Spleen (tissue), 11 donors: Measurements from ENCODE around the gene C6orf141. TPM values are rescaled to one million over a fixed set of nuclear protein-coding genes. Genes with fewer than 3 reads are reported as not detected.

Experiments used
- DNase-seq: peaks from one replicate; pipeline ENCODE4 v3.0.0-alpha.2; 2020
- H3K27ac ChIP-seq, 8 donors: fragments of 200-600 bp; sonication (generic) in 7 of 8; 1 replicate in 4 of 8; 2 replicates in 4 of 8; pipeline versions ENCODE4 v1.5.0 to v1.8.0; 2016 to 2021; ENCODE audit warnings: inconsistent platforms in 4 of 8, mild to moderate bottlenecking in 4 of 8, moderate library complexity in 1 of 8
- H3K27me3 ChIP-seq, 7 donors: fragments of 200-600 bp; sonication (generic) in 6 of 7; replicated peaks in 1 of 7; 1 replicate in 4 of 7; 2 replicates in 3 of 7; pipeline versions ENCODE4 v1.5.0 to v1.8.0; 2016 to 2021; ENCODE audit warnings: inconsistent platforms in 3 of 7, mild to moderate bottlenecking in 1 of 7
- H3K36me3 ChIP-seq, 6 donors: fragments of 200-600 bp; sonication (generic) in 5 of 6; 1 replicate in 4 of 6; 2 replicates in 2 of 6; pipeline versions ENCODE4 v1.5.0 to v1.8.0; 2016 to 2021; ENCODE audit warnings: inconsistent platforms in 2 of 6
- H3K4me1 ChIP-seq, 6 donors: fragments of 200-600 bp; sonication (generic) in 5 of 6; 1 replicate in 3 of 6; 2 replicates in 3 of 6; pipeline versions ENCODE4 v1.5.0 to v1.8.0; 2016 to 2021; ENCODE audit warnings: inconsistent platforms in 3 of 6
- H3K4me3 ChIP-seq, 8 donors: fragments of 200-600 bp; sonication (generic) in 7 of 8; 1 replicate in 4 of 8; 2 replicates in 4 of 8; pipeline versions ENCODE4 v1.5.0 to v1.8.0; 2016 to 2021; ENCODE audit warnings: inconsistent platforms in 4 of 8, mild to moderate bottlenecking in 4 of 8, moderate library complexity in 2 of 8
- H3K9me3 ChIP-seq, 8 donors: fragments of 200-600 bp; sonication (generic) in 7 of 8; 1 replicate in 4 of 8; 2 replicates in 4 of 8; pipeline versions ENCODE4 v1.5.0 to v1.8.0; 2016 to 2021; ENCODE audit warnings: inconsistent platforms in 4 of 8
- POLR2A ChIP-seq, 3 donors: fragments of 450-650 bp; IDR thresholded peaks; one replicate each; pipeline ENCODE4 v1.5.1; 2017; ENCODE audit warnings: antibody characterized with exemption in 3 of 3, mild to moderate bottlenecking in 1 of 3
- POLR2AphosphoS5 ChIP-seq, 3 donors: sonication (generic); formaldehyde crosslinking; IDR thresholded peaks; one replicate each; pipeline ENCODE4 v1.5.1; 2017; ENCODE audit warnings: antibody characterized with exemption in 3 of 3
- WGBS, 5 donors: extraction: QIAGEN DNeasy Blood & Tissue Kit in 3 of 5; methylation state at CpG; one replicate each; pipeline versions ENCODE4 v1.1.5 to v1.1.7; 2013 to 2018; 5-methylcytosine and 5-hydroxymethylcytosine counted together
- intact Hi-C: fragments of 100-400 bp; cut with DNase I; formaldehyde crosslinking; loops from one replicate; pipeline ENCODE4 v1.15.0; 2023; ENCODE audit warnings: low total_unique reads
- polyA plus RNA-seq, 3 donors: library from polyadenylated mRNA; stranded (reverse); fragments of 200-250 nt; gene quantifications; one replicate each; pipeline ENCODE4 v1.2.1, GENCODE V29; 2013
- total RNA-seq, 7 donors: library from RNA; depleted of rRNA in 3 of 7; stranded (reverse); fragments of >200 nt in 3 of 7; fragmentation: NEBNext Ultra II Directional in 4 of 7; extraction: Animal tissue kit (Norgen Biotek cat#: 25700) in 4 of 7; gene quantifications; one replicate each; pipeline versions ENCODE4 v1.1.0 to v1.2.1, GENCODE V29; 2016 to 2021
- TF ChIP-seq, protein P1 (sequence below), 11 experiments: fragments of 200-600 bp in 7 of 11; fragments of 450-650 bp in 4 of 11; sonication (generic) in 4 of 11; IDR thresholded peaks in 8 of 11; conservative IDR thresholded peaks in 3 of 11; 1 replicate in 7 of 11; 2 replicates in 4 of 11; pipeline versions ENCODE4 v1.4.0 to v1.8.0; 2016 to 2021; ENCODE audit warnings: antibody characterized with exemption in 11 of 11, inconsistent platforms in 4 of 11, mild to moderate bottlenecking in 1 of 11
- donor health status: healthy with polysubstance abuse.
- donor health status: DM: no; HTN: no; CAD: no; lungs with moderate emphysema.
- donor health status: DM: no; HTN: no; CAD: no.
- donor health status: Bipolar disorder and iron deficiency.
- donor health status: healthy.
- donor health status: DM: no; HTN: no; CAD: no.
- donor health status: DM: yes; HTN: yes; CAD: no.

The C6orf141 gene
- total and polyA plus RNA-seq, 10 donors = 0.12 TPM; not detected in 9

DNA sequence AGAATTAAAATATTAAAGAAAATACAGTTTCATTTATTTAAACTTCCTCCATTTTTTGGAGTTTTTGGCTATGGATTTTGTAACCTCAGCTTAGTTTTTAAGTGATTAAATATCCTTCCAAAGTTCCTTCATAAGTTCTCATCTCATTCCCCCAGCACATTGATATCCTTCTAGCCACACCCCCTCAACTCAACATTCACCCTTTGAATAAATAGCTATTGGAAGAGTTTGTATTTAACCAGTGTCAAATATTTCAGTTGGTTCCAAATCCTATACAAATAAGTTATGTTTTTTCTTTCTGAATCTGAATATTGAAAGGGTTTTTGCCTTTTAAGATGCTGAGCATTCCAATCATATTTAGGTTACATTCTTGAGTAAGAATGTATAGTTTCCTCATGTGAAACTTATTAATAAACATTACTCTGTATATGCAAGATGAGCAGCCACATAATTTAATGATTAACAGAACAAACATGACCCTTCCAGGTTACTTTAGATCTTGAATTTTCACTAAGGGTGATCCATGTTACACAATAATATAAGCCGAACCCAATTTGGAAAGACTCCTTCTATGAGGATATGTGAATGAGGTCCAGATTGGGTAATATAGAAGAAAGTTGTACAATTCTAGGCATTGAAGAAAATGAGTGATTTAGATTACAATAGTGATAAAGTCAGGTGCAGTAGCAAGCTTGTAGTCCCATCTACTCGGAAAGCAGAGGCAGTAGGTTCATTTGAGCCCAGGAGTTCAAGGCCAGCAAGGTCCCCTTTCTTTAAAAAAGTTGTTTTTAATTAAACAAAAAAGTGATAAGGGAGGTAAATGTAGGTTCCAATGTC, 37.1 kb upstream of the C6orf141 start:
- 70 to 84% (median 75%) methylated on average over 2 of the region's 2 CpGs for WGBS, 5 donors
- Histone ChIP-seq H3K27me3 (peaks cover 0 to 15% (median 0%) of the 10 kb centered on the region in 7 donors), H3K9me3 (peaks cover 0 to 4% (median 0%) of the 10 kb centered on the region in 8 donors), H3K4me1 (no peaks in the 10 kb centered on the region), H3K36me3 (no peaks in the 10 kb centered on the region), H3K4me3 (no peak overlapping the region), H3K27ac (no peak overlapping the region)
- TF ChIP-seq POLR2A (IDR thresholded peaks at IDR 0.05) = no peak
- TF ChIP-seq, protein P1, sequence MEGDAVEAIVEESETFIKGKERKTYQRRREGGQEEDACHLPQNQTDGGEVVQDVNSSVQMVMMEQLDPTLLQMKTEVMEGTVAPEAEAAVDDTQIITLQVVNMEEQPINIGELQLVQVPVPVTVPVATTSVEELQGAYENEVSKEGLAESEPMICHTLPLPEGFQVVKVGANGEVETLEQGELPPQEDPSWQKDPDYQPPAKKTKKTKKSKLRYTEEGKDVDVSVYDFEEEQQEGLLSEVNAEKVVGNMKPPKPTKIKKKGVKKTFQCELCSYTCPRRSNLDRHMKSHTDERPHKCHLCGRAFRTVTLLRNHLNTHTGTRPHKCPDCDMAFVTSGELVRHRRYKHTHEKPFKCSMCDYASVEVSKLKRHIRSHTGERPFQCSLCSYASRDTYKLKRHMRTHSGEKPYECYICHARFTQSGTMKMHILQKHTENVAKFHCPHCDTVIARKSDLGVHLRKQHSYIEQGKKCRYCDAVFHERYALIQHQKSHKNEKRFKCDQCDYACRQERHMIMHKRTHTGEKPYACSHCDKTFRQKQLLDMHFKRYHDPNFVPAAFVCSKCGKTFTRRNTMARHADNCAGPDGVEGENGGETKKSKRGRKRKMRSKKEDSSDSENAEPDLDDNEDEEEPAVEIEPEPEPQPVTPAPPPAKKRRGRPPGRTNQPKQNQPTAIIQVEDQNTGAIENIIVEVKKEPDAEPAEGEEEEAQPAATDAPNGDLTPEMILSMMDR (IDR thresholded peaks at IDR 0.05 in 8 of 11, conservative IDR thresholded peaks at IDR 0.05 in 3 of 11) = no peak
- no peak for TF ChIP-seq POLR2AphosphoS5 (IDR thresholded peaks at IDR 0.05)
- DNase-seq = no peak
- intact Hi-C loops = no loop called here

DNA sequence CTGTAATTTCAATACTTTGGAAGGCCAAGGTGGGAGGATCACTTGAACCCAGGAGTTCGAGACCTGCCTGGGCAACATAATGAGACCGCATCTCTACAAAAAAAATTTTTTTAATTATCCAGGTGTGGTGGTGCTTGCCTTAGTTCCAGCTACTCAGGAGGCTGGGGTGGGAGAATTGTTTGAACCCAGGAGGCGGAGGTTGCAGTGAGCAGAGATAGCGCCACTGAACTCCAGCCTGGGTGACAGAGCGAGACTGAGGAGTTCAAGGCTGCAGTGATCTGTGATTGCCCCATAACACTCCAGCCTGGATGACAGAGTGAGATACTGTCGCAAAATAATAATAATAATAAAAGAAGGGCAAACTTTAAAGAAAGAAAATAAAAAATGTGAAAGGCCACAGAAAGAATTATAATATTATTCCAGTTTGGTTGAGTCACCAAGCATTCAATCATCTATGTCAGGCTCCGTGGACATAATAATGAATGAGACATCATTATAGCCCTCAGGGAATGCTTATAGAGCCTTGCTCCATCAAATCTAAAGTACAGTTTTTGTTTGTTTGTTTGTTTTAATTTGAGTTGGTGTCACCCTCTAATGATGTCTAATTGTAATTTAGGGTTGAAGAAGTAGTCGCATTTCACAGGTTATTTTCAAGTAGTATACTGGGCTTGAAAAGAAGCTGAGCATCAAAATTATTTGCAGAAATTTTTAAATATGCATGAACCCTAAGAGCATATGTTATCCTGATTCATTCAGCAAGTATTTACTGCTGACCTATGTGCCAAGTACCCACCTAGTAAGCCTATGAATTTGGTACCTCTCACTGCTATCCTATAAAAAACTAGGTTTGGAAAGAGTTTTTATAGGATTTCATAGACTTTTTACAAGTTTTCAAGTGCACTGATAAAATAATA, 35.6 kb upstream of the C6orf141 start:
- no peaks in the 10 kb centered on the region for H3K4me1 ChIP-seq
- intact Hi-C loops = no loop called here
- DNase-seq = no peak
- no peaks in the 10 kb centered on the region for H3K36me3 ChIP-seq
- 69 to 76% (median 75%) methylated on average over 8 of the region's 8 CpGs for WGBS, 5 donors
- H3K9me3 ChIP-seq = no peaks in the 10 kb centered on the region
- no peak overlapping the region for H3K27ac ChIP-seq
- peaks cover 0 to 11% (median 0%) of the 10 kb centered on the region in 7 donors for H3K27me3 ChIP-seq
- H3K4me3 ChIP-seq = no peak overlapping the region
- TF ChIP-seq, protein P1 (IDR thresholded peaks at IDR 0.05 in 8 of 11, conservative IDR thresholded peaks at IDR 0.05 in 3 of 11) = no peak
- TF ChIP-seq POLR2AphosphoS5 (IDR thresholded peaks at IDR 0.05) = no peak
- no peak for TF ChIP-seq POLR2A (IDR thresholded peaks at IDR 0.05)

DNA sequence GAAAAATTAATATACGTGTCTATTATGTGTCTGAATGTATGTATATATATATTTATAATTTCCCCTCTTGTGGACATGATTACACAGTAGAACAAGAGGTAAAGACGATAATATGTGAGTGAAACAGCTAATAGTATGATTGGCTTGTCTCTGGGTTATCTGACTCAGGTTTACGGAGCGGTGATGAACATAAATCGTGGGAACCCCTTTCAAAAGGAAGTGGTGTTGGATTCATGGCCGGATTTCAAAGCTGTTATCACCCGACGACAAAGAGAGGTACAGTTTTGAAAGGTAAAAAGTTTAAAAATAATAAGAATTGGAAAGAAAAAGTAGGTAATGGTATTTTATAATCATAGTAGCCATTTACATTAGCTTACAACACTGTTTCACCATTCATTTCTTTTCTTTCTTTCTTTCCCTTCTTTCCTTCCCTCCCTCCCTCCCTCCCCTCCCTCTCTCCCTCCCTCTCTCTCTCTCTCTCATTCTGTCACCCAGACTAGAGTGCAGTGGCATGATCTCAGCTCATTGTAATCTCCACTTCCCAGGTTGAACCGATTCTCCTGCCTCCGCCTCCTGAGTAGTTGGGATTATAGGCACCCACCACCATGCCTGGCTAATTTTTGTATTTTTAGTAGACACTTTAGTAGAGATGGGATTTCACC, 34.9 kb upstream of the C6orf141 start:
- Histone ChIP-seq H3K27me3 (peaks cover 0 to 11% (median 0%) of the 10 kb centered on the region in 7 donors), H3K4me1 (no peaks in the 10 kb centered on the region), H3K4me3 (no peak overlapping the region), H3K27ac (no peak overlapping the region), H3K36me3 (no peaks in the 10 kb centered on the region), H3K9me3 (no peaks in the 10 kb centered on the region)
- DNase-seq = no peak
- intact Hi-C loops = no loop called here
- no peak for TF ChIP-seq POLR2A (IDR thresholded peaks at IDR 0.05)
- TF ChIP-seq, protein P1 (IDR thresholded peaks at IDR 0.05 in 8 of 11, conservative IDR thresholded peaks at IDR 0.05 in 3 of 11) = no peak
- TF ChIP-seq POLR2AphosphoS5 (IDR thresholded peaks at IDR 0.05) = no peak
- WGBS, 5 donors = 67 to 76% (median 72%) methylated on average over 10 of the region's 10 CpGs
